ENCODE results near the gene BARX1.

BARX1 gene

DNA sequence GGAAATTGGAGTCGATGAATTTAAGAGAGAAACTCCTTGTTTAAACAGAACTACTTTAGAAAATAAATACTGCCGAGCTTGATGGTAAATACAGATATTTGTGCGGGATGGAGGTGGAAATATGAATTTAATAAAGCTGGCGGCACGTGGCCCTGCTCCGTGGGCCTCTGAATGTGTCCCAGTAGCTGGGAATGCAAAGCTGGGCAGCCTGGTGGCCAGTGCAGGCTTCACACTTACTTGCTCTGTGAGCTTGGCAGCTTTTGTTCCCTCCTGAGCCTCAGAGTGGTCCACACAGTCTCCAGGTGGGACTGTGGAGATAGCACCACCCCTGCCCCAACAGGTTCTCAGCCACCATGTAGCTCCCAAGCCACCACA, 45.9 kb downstream of the BARX1 start:
- H3K9me3 Mint-ChIP-seq, result no peaks in the 10 kb centered on the region
- H3K4me1 Mint-ChIP-seq (ENCODE audit: low read depth), result no peaks in the 10 kb centered on the region
- no peak overlapping the region for H3K27ac Mint-ChIP-seq
- intact Hi-C loops (cut with micrococcal nuclease), result no loop called here
- H3K4me3 Mint-ChIP-seq, result no peak overlapping the region
- peaks cover 29% of the 10 kb centered on the region for H3K27me3 Mint-ChIP-seq
- no peaks in the 10 kb centered on the region for H3K36me3 Mint-ChIP-seq (ENCODE audit: low read depth)

DNA sequence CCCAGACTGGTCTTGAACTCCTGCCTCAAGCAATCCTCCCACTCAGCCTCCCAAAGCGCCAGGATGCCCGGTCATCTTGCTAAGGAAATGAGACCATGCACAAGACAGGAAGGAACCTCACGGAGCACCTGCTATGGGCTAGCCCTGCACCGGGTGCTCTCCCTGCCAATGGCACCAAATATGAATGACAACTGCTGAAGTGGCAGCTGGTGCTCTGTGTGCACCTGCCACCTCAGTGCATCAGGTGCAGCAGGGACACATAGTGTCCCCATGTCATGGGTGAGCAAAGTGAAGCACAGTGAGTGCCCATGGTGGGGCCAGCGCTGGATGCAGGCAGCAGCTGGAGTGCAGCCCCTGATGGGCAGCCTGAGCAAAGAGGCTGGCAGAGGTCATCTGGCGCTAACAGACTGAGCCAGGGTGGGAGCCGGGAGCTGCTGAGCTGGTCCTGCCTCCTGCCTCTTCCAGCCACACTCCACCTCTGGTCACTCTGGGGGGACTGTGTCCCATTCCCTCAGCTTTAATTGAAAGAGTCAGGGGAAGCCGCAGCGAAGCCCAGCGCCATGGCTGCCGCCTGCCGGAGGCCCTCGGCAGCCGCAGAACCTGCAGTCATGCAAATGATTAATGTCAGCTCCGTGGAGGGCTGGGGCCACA, 46.4 kb downstream of the BARX1 start:
- no peaks in the 10 kb centered on the region for H3K9me3 Mint-ChIP-seq
- H3K36me3 Mint-ChIP-seq (ENCODE audit: low read depth), result no peaks in the 10 kb centered on the region
- no peaks in the 10 kb centered on the region for H3K4me1 Mint-ChIP-seq (ENCODE audit: low read depth)
- no peak overlapping the region for H3K27ac Mint-ChIP-seq
- intact Hi-C loops (cut with micrococcal nuclease), result no loop called here
- H3K4me3 Mint-ChIP-seq, result no peak overlapping the region
- peaks cover 29% of the 10 kb centered on the region for H3K27me3 Mint-ChIP-seq

DNA sequence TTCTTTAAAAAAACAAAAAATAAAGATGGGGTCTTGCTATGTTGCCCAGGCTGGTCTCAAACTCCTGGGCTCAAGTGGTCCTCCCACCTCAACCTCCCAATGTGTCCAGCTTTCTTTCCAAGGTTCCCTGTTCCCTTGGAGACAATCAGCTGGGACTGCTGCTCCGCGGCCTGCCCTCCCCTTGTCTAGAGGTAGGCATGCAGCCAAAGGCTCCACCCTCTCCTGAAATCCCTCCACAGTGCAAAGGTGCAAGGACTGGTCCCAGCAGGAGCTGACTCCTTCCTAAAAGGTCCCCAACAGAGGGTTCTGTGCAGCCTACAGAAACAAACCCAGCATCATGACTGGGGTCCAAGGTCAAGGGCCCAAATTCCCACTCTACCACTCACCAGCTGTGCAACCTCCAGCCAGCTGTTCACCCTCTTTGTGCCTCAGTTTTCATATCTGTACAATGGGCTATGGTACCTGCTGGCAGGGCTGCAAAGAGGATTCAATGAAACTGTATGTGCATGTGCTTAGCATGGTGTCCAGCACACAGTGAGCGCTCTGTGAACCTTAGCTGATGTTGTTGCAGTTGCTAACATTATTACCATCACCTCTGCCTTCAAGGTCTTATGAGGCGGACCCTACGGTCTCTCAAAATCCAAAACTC, 47.5 kb downstream of the BARX1 start:
- H3K4me1 Mint-ChIP-seq (ENCODE audit: low read depth), result no peaks in the 10 kb centered on the region
- no peak overlapping the region for H3K4me3 Mint-ChIP-seq
- no peaks in the 10 kb centered on the region for H3K9me3 Mint-ChIP-seq
- peaks cover 29% of the 10 kb centered on the region for H3K27me3 Mint-ChIP-seq
- H3K36me3 Mint-ChIP-seq (ENCODE audit: low read depth), result no peaks in the 10 kb centered on the region
- no peak overlapping the region for H3K27ac Mint-ChIP-seq
- intact Hi-C loops (cut with micrococcal nuclease), result no loop called here

DNA sequence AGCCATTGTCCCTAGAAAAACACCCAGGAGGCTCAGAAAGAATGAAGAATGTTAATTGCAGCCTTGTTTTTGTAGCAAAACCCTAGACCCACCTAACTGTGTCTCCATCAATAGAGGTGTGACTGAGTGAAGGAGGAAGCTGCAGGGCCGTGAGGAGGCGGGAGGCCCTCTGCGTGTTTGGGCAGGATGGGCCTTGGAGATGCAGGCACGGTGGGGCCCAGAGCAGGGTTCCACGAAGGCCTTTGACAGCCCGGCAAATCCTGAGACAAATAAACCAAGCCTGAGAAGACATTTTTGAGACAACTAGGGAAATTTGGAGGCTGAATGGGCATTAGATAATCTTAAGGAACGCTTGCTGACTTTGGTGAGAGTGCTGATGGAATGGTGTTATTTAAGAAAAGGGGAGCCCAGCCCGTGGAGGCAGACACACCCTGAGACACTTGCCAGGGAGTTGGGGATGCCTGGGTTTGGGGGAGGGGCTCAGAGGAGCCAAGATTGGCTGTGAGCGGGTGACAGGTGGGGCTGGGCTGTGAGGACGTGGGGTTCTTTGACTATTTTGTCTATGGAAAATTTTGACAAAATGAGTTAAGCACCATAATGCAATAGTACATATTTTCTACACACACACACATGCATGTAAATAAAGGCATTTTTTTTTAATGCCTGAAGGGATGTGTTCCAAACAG, 48.8 kb downstream of the BARX1 start:
- Mint-ChIP-seq H3K4me1 (ENCODE audit: low read depth) (no peaks in the 10 kb centered on the region), H3K27ac (no peak overlapping the region), H3K36me3 (ENCODE audit: low read depth) (no peaks in the 10 kb centered on the region), H3K27me3 (peaks cover 29% of the 10 kb centered on the region), H3K4me3 (no peak overlapping the region), H3K9me3 (no peaks in the 10 kb centered on the region)
- intact Hi-C loops (cut with micrococcal nuclease), result no loop called here

DNA sequence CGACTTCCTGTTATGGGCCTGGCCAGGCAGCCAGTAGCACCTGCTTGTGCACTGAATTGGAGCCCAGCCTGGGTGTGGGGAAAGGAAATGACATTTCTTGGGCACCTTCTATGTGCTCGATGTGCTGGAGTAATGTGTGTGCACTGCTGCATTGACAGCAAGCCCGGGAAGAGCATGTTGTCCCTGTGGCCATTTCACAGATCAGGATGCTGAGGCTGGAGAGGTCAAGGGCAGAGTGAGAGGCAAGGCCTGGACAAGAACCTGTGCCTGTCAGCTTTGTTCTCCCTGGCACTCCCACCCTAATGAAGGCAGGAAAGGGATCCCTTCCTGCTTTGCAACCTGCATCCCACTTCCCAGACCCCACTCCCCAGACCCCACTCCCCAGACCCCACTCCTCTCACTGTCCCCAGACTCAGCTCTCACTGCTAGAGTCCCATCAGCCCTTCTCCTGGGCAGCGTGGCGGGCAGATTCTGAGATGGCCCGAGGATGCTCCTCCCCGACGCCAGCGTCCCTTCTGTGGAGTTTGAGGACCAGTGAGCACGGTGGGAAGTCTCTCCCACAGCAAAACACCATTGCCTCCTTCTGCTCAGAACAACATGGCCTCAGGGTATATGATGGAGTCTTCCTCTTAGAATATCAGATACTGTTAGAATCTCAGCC, 49.6 kb downstream of the BARX1 start:
- no peaks in the 10 kb centered on the region for H3K36me3 Mint-ChIP-seq (ENCODE audit: low read depth)
- no peak overlapping the region for H3K4me3 Mint-ChIP-seq
- peaks cover 29% of the 10 kb centered on the region for H3K27me3 Mint-ChIP-seq
- no peak overlapping the region for H3K27ac Mint-ChIP-seq
- H3K4me1 Mint-ChIP-seq (ENCODE audit: low read depth), result no peaks in the 10 kb centered on the region
- H3K9me3 Mint-ChIP-seq, result no peaks in the 10 kb centered on the region
- intact Hi-C loops (cut with micrococcal nuclease), result no loop called here

DNA sequence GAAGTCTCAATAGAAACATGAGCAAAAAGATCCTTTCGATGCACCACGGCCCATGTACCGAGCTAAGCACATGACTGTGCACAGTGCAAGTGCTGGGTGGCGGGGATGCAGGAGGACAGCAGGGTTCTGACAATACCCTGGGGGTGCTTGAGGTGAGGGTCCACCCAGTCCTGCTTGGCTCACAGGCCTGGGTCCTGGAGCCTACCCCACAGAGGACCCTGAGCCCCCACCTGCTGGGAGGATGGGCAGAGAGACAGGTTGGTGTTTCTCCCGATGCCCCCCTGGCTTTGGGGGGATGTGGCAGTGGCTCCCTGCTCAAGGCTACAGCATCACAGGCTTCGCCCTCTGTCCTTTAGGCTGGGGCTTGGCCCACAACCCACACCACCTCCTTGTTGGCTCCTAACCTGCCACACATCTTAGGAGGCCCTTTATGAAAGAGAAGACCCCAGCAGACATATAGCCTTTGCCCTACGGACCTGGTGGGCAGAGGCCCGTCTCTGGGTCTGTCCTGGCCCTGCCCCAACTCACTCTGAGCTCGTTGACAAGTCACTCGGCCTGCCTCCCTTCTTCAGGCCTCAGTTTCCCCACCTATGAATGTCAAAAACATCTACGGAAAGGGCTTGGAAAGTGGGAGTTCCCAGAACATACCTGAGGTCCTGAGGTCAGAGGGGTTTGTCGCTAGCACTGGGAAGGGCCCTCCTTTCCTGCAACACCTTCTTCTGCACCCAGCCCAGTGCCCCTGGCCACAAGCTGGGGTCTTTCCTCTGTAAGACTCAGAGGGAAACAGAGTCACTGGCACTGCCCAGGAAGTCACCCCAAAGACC, 50.3 kb downstream of the BARX1 start:
- H3K4me1 Mint-ChIP-seq (ENCODE audit: low read depth), result no peaks in the 10 kb centered on the region
- H3K4me3 Mint-ChIP-seq, result no peak overlapping the region
- no peaks in the 10 kb centered on the region for H3K36me3 Mint-ChIP-seq (ENCODE audit: low read depth)
- intact Hi-C loops (cut with micrococcal nuclease), result no loop called here
- peaks cover 25% of the 10 kb centered on the region for H3K27me3 Mint-ChIP-seq
- no peaks in the 10 kb centered on the region for H3K9me3 Mint-ChIP-seq
- H3K27ac Mint-ChIP-seq, result no peak overlapping the region

DNA sequence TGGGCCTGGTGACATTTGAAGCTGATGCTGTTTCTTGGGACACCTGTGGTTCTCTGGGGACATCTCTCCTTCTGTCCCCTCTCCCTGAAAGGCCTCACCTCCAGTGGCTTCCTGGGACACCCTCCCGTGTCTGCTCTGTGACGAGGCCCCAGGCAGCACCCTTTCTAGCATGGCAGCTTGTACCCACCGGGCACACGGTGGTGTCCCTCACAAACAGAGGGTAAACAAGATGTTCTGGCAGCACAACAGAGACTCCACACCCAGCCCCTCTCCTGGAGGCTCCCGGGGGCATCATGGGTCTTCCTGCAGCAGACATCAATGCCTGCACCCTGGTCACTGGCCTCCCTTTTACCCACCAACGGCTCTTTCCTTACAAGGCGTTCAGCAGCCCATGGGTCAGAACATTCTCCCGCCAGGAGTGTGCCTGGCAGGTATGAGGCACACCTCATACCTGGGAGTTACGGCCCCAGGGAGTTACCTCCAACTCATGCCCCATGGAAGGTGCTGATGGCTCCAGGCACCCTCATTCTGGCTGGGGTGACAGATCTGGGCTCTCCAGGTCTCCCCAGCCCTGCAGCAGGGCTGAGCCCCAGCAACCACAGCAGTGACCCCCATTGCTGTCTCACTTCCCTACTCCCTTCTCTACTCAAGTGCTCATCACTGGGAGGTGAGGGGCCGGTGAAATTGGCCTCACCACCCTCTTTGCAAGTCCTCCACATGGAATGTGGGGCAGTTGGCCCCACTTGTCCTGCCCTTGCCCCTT, 51.1 kb downstream of the BARX1 start:
- Mint-ChIP-seq H3K27me3 (peaks cover 19% of the 10 kb centered on the region), H3K4me3 (no peak overlapping the region), H3K36me3 (ENCODE audit: low read depth) (no peaks in the 10 kb centered on the region), H3K9me3 (no peaks in the 10 kb centered on the region), H3K4me1 (ENCODE audit: low read depth) (no peaks in the 10 kb centered on the region), H3K27ac (no peak overlapping the region)
- intact Hi-C loops (cut with micrococcal nuclease), result no loop called here

DNA sequence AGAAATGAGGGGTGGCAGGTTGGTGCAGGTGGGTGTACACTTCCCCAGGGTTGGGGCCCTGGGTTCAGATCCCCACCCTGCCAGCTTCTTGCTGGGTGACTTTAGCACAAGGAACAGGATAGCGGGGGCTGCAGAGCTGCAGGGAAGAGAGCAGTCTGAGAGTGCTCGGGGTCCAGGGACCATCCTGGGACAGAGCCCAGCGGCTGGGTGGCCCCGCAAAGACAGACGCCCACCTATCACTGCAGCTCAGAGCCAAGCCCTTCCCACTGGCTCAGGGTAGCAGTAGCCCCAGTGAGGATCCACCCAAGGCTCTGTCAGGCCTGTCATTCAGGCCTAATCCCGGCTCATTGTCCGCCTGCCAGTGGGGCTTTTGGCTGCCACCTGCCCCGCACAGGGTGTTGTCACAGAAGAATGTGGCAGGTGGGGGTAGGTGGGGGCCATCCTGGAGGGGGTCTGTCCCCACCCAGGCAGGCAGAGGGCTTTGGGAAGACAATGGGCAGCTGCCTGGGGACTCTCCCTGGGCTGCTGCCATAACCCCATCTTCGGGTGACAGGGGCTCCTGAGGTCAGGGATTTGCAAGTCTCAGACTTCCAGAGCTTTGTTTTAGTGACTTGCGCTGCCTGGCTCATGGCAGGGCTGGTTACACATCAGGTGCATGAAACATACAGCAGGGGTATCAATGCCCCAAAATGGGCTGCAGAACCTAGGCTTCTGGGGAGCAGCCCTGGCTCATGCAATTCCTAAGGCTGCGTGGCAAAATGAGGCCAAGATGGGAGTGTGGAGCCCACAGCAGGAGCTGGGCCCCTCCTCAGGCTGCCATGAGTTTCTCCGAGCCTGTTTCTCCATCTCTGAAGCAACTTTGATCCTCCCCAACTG, 52.1 kb downstream of the BARX1 start:
- intact Hi-C loops (cut with micrococcal nuclease), result no loop called here
- Mint-ChIP-seq H3K9me3 (no peaks in the 10 kb centered on the region), H3K27me3 (peaks cover 10% of the 10 kb centered on the region), H3K4me1 (ENCODE audit: low read depth) (no peaks in the 10 kb centered on the region), H3K36me3 (ENCODE audit: low read depth) (no peaks in the 10 kb centered on the region), H3K27ac (no peak overlapping the region), H3K4me3 (no peak overlapping the region)

DNA sequence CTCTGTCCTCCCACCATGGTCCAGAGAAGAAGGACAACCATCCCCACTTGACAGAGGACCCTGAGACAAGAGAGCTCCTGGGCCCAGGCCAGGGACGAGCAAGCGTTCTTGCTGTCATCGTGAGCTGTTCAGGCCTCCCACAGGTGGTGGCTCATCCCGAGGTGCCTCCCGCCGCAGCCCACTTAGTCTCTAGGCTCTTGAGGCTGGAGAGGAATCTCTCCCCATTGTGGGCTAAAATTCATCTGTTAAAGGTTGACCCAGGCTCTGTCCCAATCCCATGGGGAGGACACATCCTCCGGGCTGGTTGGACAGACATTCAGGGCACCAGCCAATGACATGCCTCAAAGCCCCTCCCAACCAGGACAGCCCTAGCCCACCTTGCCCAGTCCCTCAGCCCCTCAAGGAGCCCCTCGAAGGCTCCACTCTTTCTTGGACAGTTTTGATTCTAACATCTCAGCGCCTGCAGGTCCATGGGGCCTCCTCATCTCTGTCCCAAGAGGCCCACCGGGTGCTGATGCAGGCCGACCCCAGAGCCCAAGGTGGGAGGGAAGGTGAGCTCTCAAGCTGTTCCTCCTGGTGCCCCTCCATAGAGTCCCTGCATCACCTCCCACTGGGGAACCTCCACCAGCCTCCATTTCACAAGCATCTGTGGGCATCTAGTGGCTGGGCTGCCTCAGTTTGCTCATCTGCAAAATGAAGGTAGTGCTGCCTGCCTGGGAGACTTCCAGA, 52.9 kb downstream of the BARX1 start:
- Mint-ChIP-seq H3K9me3 (no peaks in the 10 kb centered on the region), H3K4me3 (no peak overlapping the region), H3K4me1 (ENCODE audit: low read depth) (no peaks in the 10 kb centered on the region), H3K36me3 (ENCODE audit: low read depth) (no peaks in the 10 kb centered on the region), H3K27ac (no peak overlapping the region), H3K27me3 (peaks cover 6% of the 10 kb centered on the region)
- intact Hi-C loops (cut with micrococcal nuclease), result no loop called here

All from dendritic cell treated with granulocyte-macrophage colony-stimulating factor and Interleukin-4, amounts not matched to agents 40 ng/mL and 50 ng/mL, for 4 days (primary cell).